H54 (cell line): ENCODE measurements around the gene PDE4D.
"Not testable (repeated sequence)": the region's sequence is repeated elsewhere in the genome, so short reads cannot be mapped to it uniquely, and the experiment has no call there.

ENCODE experiments used
- DNase-seq: peaks from one replicate; pipeline ENCODE4 v3.0.0; 2011; ENCODE audit warnings: low spot score, mixed read lengths; ENCODE audit not compliant: insufficient read length
- FAIRE-seq: peaks from 3 replicates; lab custom pipeline; 2011; peaks lifted over from hg19 to GRCh38; lab: Jason Lieb, UNC
- POLR2A ChIP-seq: IDR thresholded peaks from 2 replicates; pipeline ENCODE4 v1.6.1; 2011; ENCODE audit warnings: low read depth, mild to moderate bottlenecking, low read length

Gene PDE4D

DNA sequence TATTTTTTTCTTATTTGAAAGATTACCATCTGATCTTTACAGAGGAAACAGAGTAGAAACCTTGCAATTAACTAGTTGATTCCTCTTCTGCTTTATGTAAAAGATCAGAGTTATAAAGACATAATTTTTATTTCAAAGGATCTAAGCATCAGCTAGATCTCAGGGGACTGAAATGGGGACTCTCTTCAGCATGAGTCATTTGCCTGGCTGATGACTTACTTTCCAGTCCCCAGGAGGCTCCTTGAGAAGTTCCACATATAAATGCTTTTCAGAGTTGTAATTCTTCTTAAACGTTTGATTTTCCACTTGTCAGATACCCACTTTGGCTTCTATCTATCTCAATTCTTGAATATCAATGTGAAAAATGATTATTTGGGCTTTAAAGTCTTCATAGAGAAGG, 921.2 kb downstream of the PDE4D start:
- no peak for TF ChIP-seq POLR2A
- FAIRE-seq (no peak), DNase-seq (no peak)

DNA sequence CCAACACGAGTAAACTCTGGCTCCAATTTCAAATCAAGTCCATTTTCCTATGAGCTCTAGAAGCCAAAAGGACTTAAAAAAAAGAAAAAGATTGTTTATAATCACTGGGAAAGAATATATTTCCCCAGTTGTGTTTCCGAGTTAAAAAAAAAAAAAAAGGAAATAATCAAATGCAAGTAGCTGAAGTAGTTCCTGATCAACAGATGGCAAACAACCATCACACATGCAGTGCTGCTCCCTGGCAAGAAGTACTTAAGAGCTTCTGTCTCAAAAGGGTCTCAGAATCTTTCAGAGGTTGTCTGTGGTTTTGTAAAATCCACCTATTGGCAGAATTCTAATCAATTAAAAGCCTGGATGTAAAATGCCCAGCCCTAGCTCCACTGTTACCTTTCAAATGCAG, 922.8 kb downstream of the PDE4D start:
- no peak for TF ChIP-seq POLR2A
- DNase-seq (no peak), FAIRE-seq (no peak)

DNA sequence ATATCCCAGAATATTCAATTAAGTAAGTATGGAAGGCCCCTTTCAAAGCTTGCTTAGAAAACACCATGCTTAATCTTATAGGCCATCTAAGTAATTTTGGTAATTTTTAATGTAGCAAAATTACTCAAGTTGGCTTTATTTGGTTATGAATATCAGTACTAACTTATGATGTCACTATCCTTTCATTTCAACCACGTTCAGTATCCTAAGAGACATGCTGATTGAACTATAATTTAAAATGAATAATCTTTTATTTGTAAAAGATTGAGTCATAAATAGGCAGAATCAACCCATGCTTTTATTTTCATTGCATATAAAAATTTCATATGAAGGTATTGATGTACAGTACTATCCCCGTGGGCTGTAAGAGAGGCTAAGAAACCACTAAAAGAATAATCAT, 923.7 kb downstream of the PDE4D start:
- TF ChIP-seq POLR2A, result no peak
- DNase-seq (no peak), FAIRE-seq (no peak)

DNA sequence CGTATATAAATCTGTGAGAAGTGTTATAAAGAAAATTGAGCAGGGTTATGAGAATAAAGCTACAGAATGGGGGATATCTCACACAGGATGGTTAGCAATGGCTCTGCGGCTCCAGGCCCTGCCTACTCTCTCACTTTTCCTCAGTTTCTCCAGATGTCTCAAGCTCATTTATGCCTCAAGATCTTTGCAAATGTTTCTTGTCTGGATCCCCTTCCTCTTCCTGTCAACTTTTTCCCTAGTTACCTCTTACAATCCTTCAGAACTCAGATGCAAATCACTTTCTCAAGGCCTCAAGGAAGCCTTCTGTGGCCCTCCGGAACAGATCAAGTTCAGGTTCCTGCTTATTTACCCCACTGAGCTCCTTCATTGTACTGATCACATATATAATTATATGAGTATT, 924.3 kb downstream of the PDE4D start:
- FAIRE-seq (no peak), DNase-seq (no peak)
- no peak for TF ChIP-seq POLR2A

DNA sequence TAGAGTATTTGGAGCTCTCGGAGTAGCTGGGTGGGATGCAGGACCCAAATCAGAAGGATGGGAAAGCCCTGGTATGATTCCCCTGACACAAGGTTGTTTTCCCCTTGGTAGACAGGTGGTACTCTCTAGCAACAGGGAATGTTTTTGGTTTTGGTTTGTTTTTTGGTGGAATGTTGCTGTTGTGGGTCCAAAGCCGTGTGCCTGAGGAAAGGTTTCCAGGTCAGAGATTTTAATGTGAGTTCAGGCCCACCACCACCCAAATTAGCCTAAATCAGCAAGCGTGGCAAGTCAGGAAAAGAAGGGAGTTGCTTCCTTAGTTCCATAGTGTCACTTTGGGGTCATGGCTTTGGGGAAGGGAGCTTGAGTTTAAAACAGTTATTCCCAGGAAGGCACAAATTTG, 925.2 kb downstream of the PDE4D start:
- no peak for TF ChIP-seq POLR2A
- FAIRE-seq, result no peak
- DNase-seq, result no peak

DNA sequence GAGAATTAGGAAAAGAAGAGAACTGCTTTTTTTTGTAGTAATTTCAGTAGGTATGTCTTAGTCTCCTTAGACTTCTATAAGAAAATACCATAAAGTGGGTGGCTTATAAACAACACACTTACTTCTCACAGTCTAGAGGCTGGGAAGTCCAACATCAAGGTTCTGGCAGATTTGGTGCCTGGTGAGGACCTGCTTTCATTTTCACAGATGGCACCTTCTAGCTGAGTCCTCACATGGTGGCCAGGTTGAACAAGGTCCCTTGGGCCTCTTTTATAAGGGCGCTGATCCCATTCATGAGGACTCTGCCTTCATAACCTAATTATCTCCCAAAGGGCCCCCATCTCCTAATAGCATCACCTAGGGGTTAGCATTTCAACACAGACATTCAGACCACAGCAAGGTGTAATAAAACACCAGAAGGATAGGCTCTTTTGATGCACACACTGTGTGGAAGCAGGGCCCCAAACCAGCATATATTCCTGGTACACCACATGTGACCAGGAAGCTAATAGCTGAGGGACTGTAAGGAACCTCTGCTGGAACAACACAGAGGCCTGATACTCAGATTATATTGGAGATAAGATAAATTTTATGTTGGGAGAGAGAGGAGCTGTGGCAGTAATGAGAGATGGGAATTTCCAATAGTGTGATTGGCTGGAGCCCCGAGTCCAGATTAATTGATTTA, 925.8 kb downstream of the PDE4D start:
- no peak for TF ChIP-seq POLR2A
- no peak for FAIRE-seq
- no peak for DNase-seq

DNA sequence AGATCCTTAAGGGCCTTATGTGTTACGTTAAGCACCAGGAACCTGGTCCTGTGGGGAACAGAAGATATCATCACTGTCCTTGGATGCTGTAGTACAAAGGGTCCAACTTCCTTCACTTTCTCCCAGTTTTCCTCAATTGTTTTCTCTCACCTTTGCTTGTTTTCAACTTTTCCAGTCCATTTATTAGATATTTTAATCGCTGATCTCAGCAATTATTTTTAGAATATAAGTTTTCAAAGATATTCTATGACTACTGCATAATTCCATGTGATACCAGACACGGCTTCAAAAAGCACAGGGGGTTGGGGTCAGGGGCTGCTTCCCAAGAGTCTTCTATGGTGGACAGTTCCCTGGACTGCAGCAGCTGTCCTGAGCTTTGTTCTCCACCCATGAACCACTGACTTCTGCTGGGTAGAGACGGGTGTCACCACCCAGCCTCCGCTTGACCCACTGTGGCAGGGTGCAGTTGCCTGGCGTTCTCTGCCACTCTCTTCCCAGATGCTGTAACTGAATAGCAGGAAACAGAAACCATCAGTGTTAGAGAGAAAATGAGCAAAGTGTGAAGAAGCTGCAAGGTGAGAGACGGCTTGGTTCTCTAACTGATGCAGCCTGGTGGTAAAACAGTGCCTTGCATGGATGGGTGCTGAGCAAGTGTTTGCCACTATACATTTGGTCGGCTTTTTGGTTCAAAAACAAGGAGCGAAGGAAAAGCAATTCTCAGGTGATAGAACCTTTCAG, 927.7 kb downstream of the PDE4D start:
- no peak for DNase-seq
- TF ChIP-seq POLR2A, result no peak
- FAIRE-seq, result no peak

DNA sequence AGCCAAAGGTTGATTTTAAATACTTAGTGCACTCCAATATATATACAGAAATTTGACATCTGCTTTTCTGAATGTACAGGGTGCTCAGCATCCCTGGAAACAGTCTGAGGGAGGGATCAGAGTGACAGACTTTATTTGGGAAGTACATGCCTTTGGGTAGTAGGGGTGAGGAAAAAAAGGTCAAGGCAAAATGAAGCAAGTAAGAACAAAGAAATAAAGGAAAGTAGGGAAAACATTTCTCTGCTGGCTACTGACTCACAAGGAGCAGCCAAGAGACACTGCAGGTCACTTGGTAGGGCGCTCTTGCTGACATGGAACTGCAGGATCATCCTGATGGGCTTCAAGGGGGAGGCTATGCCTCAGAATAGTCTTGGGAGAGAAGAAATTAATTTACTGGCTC, 929.7 kb downstream of the PDE4D start:
- FAIRE-seq (no peak), DNase-seq (no peak)
- no peak for TF ChIP-seq POLR2A

DNA sequence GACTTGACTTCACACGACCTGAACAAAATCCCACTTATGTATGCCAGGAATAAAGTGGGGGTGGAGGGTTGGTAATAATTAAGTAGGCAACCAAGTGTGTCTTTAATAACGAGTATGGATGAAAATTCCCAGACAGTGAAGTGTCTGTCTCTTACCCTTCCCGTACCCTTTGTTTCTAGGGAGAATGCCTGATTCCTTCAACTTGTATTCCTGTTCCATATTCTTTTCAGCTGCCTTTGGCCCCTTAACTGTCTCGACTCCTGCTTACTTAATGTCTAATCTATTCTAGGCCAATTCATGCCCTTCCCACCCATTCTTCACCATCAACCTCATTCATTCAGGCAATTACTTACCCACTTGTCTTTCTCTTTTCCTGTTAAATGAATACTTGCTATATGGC, 930.2 kb downstream of the PDE4D start:
- FAIRE-seq, result no peak
- no peak for TF ChIP-seq POLR2A
- DNase-seq, result no peak

DNA sequence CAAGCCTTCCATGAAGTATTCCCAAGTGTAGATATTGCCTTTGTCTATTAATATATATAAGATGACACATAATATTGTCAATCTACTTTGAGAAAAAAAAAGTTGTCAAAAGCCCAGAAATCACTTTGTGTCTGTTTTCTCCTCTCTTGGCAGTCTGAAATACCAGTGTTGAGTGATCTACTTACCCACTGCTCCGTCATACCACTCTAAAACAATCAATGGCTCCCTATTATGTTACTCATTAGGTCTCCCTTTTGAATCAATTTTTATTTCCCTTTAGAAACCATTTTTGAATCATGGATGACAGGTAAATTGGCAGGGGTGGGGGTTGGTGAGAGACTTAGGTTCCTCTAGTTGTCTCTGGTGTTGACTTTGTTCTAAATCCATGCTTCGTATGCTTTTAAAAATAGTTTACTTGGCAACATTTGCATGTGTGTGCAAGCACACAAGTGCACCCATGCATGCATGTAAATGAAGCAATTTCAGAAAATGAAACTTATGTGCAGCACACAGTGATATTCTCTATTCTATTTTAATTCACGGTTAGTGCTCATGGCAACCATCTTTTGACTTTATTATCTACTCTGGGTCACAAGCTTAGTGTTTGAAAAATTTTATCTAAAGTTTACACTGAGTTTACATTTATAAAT, 931.8 kb downstream of the PDE4D start:
- no peak for FAIRE-seq

DNA sequence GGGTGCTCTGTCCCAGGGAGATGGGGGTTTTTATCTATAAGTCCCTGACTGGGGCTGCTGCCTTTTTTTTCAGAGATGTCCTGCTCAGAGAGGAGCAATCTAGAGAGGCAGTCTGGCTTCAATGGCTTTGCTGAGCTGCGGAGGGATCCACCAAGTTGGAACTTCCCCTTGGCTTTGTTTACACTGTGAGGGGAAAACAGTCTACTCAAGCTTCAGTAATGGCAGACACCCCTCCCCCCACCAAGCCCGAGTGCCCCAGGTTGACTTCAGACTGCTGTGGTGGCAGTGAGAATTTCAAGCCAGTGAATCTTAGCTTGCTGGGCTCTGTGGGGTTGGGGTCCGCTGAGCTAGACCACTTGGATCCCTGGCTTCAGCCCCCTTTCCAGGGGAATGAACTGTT, 934.8 kb downstream of the PDE4D start:
- no peak for TF ChIP-seq POLR2A
- no peak for DNase-seq
- no peak for FAIRE-seq

More for the DNA sequence above, 931.8 kb downstream of the PDE4D start:
- no peak for TF ChIP-seq POLR2A
- DNase-seq, result no peak

DNA sequence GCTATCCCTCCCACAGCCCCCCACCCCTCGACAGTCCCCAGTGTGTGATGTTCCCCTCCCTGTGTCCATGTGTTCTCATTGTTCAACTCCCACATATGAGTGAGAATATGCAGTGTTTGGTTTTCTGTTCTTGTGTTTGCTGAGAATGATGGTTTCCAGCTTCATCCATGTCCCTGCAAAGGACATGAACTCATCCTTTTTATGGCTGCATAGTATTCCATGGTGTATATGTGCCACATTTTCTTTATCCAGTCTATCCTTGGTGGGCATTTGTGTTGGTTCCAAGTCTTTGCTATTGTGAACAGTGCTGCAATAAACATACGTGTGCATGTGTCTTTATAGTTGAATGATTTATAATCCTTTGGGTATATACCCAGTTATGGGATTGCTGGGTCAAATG, 940.3 kb downstream of the PDE4D start:
- not testable (repeated sequence) for FAIRE-seq, DNase-seq

DNA sequence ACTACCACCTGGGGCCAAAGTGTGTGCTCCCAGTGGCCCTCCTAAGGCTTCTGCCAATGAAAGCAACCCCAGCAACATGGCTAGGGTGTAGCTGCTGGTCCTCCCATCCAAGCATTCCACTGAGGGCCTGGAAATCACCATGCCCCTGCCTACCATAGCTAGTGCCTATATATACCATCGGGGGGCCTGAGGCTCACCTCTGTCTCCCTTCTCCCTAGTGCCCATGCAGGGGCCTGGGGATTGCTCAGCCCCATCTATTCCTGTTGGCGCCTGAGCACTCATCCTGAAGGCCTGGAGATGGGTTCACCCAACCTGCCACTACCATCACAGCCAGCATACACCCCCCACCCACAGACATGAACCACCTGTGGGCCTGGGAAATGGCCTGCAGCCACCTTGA, 943.3 kb downstream of the PDE4D start:
- DNase-seq (no peak), FAIRE-seq (no peak)
- TF ChIP-seq POLR2A, result no peak

DNA sequence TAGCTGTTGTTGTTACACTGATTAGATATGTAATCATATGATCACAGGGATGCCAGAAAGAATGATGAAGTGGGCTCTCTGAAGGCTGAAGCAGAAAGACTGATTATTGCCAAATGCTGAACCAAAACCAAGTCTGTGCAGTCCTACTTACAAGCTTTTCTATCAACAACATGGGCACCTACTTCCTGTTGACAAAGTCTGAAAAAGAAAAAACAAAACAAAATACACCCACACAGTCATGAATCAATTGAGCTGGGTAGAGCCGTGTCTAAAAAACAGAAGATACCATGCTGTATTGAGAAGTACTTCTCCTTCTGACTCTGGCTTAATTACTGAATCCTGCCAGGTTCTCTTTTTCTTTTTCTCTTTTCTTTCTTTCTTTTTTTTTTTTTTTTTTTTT, 947.3 kb downstream of the PDE4D start:
- FAIRE-seq (no peak), DNase-seq (no peak)
- no peak for TF ChIP-seq POLR2A
